ENCODE data around the gene LRIT1. TPM values are rescaled to one million over a fixed set of nuclear protein-coding genes. Genes with fewer than 3 reads are reported as not detected.

The LRIT1 gene
- total RNA-seq, 1 donor from 2014 or later = not detected

DNA sequence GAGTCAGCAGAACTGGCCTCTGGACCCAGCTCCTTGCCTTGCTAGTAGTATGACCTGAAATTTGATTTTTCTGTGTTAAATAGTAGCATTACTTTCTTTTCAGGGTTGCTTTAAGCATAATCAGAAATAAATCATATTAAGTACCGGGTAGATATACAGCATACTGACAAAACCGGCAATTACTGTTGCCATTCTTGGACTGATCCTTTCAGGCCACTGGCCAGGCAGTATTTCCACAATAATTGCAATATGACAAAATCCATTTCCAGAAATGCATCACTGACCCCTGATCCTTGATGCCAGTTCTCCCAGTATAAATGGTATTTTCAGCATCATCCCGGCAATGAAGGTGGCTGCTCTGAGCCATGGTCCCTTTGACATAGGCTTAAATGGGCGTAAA, 6.9 kb downstream of the LRIT1 start:
- H3K36me3 Mint-ChIP-seq (ENCODE audit: unreplicated experiment) = peaks cover 4% of the 10 kb centered on the region
- H3K27ac Mint-ChIP-seq (ENCODE audit: unreplicated experiment) = no peak overlapping the region
- H3K27me3 Mint-ChIP-seq (ENCODE audit: unreplicated experiment) = peaks cover 2% of the 10 kb centered on the region
- H3K4me3 Mint-ChIP-seq (ENCODE audit: unreplicated experiment) = no peak overlapping the region
- H3K9me3 Mint-ChIP-seq (ENCODE audit: unreplicated experiment) = peaks cover 6% of the 10 kb centered on the region
- TF ChIP-seq, protein P1, sequence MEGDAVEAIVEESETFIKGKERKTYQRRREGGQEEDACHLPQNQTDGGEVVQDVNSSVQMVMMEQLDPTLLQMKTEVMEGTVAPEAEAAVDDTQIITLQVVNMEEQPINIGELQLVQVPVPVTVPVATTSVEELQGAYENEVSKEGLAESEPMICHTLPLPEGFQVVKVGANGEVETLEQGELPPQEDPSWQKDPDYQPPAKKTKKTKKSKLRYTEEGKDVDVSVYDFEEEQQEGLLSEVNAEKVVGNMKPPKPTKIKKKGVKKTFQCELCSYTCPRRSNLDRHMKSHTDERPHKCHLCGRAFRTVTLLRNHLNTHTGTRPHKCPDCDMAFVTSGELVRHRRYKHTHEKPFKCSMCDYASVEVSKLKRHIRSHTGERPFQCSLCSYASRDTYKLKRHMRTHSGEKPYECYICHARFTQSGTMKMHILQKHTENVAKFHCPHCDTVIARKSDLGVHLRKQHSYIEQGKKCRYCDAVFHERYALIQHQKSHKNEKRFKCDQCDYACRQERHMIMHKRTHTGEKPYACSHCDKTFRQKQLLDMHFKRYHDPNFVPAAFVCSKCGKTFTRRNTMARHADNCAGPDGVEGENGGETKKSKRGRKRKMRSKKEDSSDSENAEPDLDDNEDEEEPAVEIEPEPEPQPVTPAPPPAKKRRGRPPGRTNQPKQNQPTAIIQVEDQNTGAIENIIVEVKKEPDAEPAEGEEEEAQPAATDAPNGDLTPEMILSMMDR (IDR thresholded peaks at IDR 0.05; ENCODE audit: partially characterized antibody, unreplicated experiment) = no peak
- DNase-seq = no peak
- H3K4me1 Mint-ChIP-seq (ENCODE audit: low read depth, unreplicated experiment) = no peaks in the 10 kb centered on the region

DNA sequence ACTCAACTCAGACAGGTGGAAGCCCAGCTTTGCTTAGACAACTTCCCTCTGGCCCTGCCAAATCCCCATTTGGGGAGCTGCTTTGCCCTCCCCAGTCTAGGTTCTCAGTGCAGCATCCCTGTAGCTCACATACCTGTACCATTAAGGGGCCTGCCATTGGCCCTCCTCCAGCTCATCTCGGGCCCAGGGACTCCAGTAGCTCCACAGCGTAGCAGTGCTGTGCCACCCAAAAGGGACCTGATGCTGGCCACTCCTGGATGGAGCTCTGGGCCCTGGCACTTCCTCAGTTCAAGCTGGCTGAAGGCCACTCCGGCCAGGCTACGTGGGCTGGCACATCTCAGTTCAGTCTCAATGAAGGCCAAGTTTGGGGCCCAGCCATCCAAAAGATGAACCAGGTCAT, 7.4 kb downstream of the LRIT1 start:
- Mint-ChIP-seq H3K4me3 (ENCODE audit: unreplicated experiment) (no peak overlapping the region), H3K27me3 (ENCODE audit: unreplicated experiment) (peaks cover 2% of the 10 kb centered on the region), H3K9me3 (ENCODE audit: unreplicated experiment) (peaks cover 6% of the 10 kb centered on the region), H3K27ac (ENCODE audit: unreplicated experiment) (no peak overlapping the region), H3K36me3 (ENCODE audit: unreplicated experiment) (peaks cover 4% of the 10 kb centered on the region), H3K4me1 (ENCODE audit: low read depth, unreplicated experiment) (no peaks in the 10 kb centered on the region)
- TF ChIP-seq, protein P1 (IDR thresholded peaks at IDR 0.05; ENCODE audit: partially characterized antibody, unreplicated experiment) = no peak
- no peak for DNase-seq

DNA sequence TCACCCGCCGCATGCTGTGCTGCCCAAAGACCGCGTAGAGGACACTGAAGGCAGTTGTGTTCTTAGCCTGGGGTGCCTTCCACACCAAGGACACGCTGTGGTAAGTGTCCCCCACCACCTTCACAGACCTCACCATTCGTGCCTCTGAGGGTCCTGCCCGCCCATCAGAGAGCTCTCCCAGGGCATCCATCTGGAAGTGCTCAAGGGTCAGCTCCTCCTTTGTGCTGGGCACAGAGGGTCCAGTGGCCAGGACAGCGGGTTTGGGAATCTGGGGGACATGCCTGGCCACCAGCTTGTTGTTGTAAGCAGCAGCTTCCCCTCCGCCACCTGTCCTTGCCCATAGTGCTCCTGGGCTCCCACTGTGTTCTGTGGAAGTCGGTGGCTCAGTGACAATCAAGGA, 9.0 kb downstream of the LRIT1 start:
- Mint-ChIP-seq H3K4me3 (ENCODE audit: unreplicated experiment) (no peak overlapping the region), H3K27ac (ENCODE audit: unreplicated experiment) (no peak overlapping the region), H3K9me3 (ENCODE audit: unreplicated experiment) (peaks cover 6% of the 10 kb centered on the region), H3K27me3 (ENCODE audit: unreplicated experiment) (no peaks in the 10 kb centered on the region), H3K36me3 (ENCODE audit: unreplicated experiment) (peaks cover 4% of the 10 kb centered on the region), H3K4me1 (ENCODE audit: low read depth, unreplicated experiment) (no peaks in the 10 kb centered on the region)
- DNase-seq = no peak
- TF ChIP-seq, protein P1 (IDR thresholded peaks at IDR 0.05; ENCODE audit: partially characterized antibody, unreplicated experiment) = no peak

DNA sequence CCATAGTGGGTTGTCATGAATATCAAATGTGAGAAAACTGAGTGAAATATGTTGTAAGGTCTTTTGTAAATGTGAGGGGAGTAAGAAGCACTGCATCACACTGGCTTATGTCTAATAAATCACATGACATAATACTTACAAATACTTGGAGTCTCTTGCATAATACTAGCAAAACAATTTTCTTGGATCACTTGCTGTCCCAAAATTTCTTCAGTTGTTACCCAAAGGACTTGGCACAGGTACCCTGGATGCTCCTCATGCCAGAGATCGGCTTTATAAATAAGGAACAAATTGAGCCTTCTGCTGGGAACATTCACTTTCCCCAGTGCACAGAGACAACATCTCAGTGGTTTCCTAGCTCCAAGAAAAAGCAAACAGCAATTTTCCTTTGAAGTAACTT, 11.0 kb downstream of the LRIT1 start:
- Mint-ChIP-seq H3K27ac (ENCODE audit: unreplicated experiment) (no peak overlapping the region), H3K27me3 (ENCODE audit: unreplicated experiment) (no peaks in the 10 kb centered on the region), H3K4me1 (ENCODE audit: low read depth, unreplicated experiment) (peaks cover 3% of the 10 kb centered on the region), H3K36me3 (ENCODE audit: unreplicated experiment) (no peaks in the 10 kb centered on the region), H3K4me3 (ENCODE audit: unreplicated experiment) (no peak overlapping the region), H3K9me3 (ENCODE audit: unreplicated experiment) (peaks cover 6% of the 10 kb centered on the region)
- TF ChIP-seq, protein P1 (IDR thresholded peaks at IDR 0.05; ENCODE audit: partially characterized antibody, unreplicated experiment) = no peak
- no peak for DNase-seq

DNA sequence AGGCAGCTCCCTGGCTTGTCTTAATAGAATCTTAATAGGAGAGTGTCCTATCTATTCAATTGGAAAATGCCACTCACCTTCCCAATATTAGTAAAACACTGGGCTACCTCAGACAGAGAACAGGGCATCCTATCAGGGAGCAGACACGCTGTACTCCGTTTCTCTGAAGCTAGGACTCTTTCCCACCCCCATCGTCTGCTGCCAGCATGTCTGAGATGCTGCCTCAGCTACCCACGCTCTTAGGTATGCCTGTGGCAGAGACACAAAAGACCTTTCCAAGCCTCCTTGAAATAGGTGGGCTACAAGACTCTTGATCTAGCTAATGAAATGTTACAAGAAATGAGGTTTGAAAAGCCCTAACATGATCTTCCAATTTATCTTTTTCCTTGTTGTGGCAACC, 13.5 kb downstream of the LRIT1 start:
- TF ChIP-seq, protein P1 (IDR thresholded peaks at IDR 0.05; ENCODE audit: partially characterized antibody, unreplicated experiment) = no peak
- Mint-ChIP-seq H3K4me1 (ENCODE audit: low read depth, unreplicated experiment) (peaks cover 6% of the 10 kb centered on the region), H3K9me3 (ENCODE audit: unreplicated experiment) (peaks cover 4% of the 10 kb centered on the region), H3K4me3 (ENCODE audit: unreplicated experiment) (no peak overlapping the region), H3K27me3 (ENCODE audit: unreplicated experiment) (no peaks in the 10 kb centered on the region), H3K27ac (ENCODE audit: unreplicated experiment) (no peak overlapping the region), H3K36me3 (ENCODE audit: unreplicated experiment) (no peaks in the 10 kb centered on the region)
- no peak for DNase-seq

Data from glutamatergic neuron (in vitro differentiated cells).